Kidney epithelial cell (primary cell): ENCODE measurements around the gene CABP7. TPM values are rescaled to one million over a fixed set of nuclear protein-coding genes. Genes with fewer than 3 reads are reported as not detected.

Experiments used
- DNase-seq: peaks from one replicate; pipeline ENCODE4 v3.0.0-alpha.2; 2010; ENCODE audit warnings: low read depth
- H3K27me3 ChIP-seq: 2 replicates; pipeline ENCODE4 v1.6.0; 2011; ENCODE audit warnings: low read length; ENCODE audit not compliant: control insufficient read depth, insufficient read depth
- H3K36me3 ChIP-seq: 2 replicates; pipeline ENCODE4 v1.5.1; 2011; ENCODE audit warnings: low read length; ENCODE audit not compliant: control insufficient read depth, insufficient read depth
- H3K4me3 ChIP-seq: 2 replicates; pipeline ENCODE4 v1.5.1; 2011; ENCODE audit warnings: low read depth, mild to moderate bottlenecking, control low read depth, low read length
- CTCF ChIP-seq: IDR thresholded peaks from 2 replicates; pipeline ENCODE4 v1.5.1; 2011; ENCODE audit warnings: mild to moderate bottlenecking, moderate library complexity, low read length, control low read depth, inconsistent platforms; ENCODE audit not compliant: insufficient read depth, poor library complexity, severe bottlenecking
- total RNA-seq: library from RNA; depleted of rRNA; stranded (reverse); fragments of >200 nt; gene quantifications from 2 replicates; pipeline ENCODE4 v1.2.3, GENCODE V29; 2015

Gene CABP7
- total RNA-seq, 1 donor from 2014 or later, result not detected

DNA sequence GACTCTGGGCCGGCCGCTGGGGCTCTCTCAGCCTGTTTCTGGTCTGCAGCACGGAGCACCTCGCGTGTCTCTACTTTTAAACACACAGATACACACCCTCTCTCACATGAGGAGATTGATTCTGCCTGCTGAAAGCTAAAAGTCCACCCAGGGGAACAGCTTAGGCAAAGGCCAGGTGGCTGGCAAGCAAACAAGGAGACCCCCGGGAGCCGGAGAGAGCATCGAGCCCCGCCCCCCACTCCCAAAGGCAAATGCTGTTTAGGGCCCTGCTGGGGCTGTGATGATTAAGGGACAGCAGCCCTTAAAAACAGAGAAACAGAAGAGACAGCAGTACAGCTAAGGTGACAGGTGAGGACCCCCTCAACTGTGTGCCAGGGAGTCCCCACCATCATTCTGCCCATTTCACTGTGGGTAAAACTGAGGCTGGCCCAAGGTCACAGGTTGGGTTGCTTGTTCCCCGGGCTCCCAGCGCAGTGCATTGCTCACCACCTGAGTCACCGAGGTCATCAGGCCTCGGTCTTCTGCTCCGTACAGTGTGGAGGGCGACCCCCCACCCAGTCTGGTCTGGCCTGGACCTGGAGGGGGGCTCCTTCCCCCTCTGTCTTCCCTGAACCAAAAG, 6.8 kb downstream of the CABP7 start:
- peaks cover 25% of the 10 kb centered on the region for H3K27me3 ChIP-seq
- no peak for DNase-seq
- no peaks in the 10 kb centered on the region for H3K36me3 ChIP-seq
- no peak overlapping the region for H3K4me3 ChIP-seq
- no peak for TF ChIP-seq CTCF

DNA sequence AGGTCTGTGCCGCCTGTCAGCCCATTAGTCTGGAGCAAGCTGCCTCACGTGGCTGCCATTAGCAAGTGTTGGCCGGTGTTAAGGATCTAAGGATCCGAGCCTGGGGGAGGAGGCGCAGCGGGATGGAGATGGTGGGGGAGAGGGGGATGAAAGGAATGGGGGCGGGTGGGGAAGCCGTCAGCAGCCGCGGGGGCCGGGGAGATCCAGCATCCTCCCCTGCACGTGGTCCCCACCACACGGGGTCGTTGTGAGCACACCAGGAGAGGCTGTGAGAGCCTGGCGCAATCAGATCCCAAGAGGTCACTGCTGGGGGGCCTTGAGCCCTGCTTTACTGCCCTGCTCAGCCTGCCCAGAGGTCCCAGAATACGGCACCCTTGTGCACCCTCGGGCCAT, 7.3 kb downstream of the CABP7 start:
- TF ChIP-seq CTCF, result peak; percentile 69
- DNase-seq, result no peak

DNA sequence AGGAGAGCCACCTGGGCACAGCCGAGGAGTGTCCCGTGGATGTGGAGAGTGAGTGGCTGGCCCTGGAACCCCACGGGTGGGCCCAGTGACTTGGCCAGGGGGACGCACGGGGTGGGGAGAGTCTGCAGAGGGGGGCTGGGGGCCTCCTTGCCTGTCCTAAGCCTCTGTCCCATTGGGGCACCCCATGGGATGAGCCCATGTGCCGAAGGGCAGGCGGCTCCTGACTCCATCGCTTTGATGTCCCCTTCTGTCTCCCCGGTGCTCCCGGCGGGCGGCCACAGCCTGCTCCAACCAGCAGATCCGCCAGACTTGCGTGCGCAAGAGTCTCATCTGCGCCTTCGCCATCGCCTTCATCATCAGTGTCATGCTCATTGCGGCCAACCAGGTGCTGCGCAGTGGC, 9.4 kb downstream of the CABP7 start:
- no peaks in the 10 kb centered on the region for H3K36me3 ChIP-seq
- no peak for TF ChIP-seq CTCF

More for the DNA sequence above, 7.3 kb downstream of the CABP7 start:
- Histone ChIP-seq H3K36me3 (no peaks in the 10 kb centered on the region), H3K27me3 (peaks cover 21% of the 10 kb centered on the region), H3K4me3 (no peak overlapping the region)

GRCh38 chr22:29731058-29731850, 11.5 kb downstream of the CABP7 start:
- no peak for DNase-seq
- H3K4me3 ChIP-seq, result no peak overlapping the region
- H3K36me3 ChIP-seq, result no peaks in the 10 kb centered on the region
- peaks cover 4% of the 10 kb centered on the region for H3K27me3 ChIP-seq
- TF ChIP-seq CTCF, result no peak

More for the DNA sequence above, 9.4 kb downstream of the CABP7 start:
- Histone ChIP-seq H3K4me3 (no peak overlapping the region), H3K27me3 (peaks cover 7% of the 10 kb centered on the region)
- no peak for DNase-seq

DNA sequence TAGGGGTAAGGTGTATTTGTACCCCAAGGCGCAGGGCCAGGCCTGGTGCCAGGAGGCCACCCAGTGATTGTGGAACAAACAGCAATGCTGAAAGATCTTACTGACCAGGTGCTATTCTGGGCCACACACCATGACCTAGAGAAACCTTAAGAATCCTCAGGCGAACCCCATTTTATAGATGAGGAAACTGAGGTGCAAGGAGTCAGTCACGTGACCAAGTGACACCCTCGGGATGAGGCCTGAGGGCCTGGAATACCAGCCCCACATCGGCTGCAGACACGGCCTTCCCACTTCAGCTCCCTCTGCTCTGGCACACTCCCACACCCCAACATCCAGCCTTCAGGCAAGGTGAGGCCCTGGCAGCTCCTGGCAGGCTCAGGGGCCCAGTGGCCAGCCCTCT, 13.1 kb downstream of the CABP7 start:
- TF ChIP-seq CTCF, result no peak
- Histone ChIP-seq H3K4me3 (no peak overlapping the region), H3K27me3 (no peaks in the 10 kb centered on the region), H3K36me3 (no peaks in the 10 kb centered on the region)
- no peak for DNase-seq
